ENCODE results near the gene CDKAL1.

- TF ChIP-seq CTCF (IDR thresholded peaks at IDR 0.05; ENCODE audit: borderline replicate concordance, extremely low read depth, low read length, poor library complexity, severe bottlenecking) (no peak), EZH2 (IDR thresholded peaks at IDR 0.05; ENCODE audit: borderline replicate concordance, low read depth, low read length, severe bottlenecking) (no peak)
These were observed 412.6 kb downstream of the CDKAL1 start for GRCh38 chr6:20946890-20947289.

Data from DND-41 (cell line).